Pulmonary artery endothelial cell (primary cell): ENCODE results near the gene ADAM19. TPM values are rescaled to one million over a fixed set of nuclear protein-coding genes. Genes with fewer than 3 reads are reported as not detected.
"Not testable (repeated sequence)": the region's sequence is repeated elsewhere in the genome, so short reads cannot be mapped to it uniquely, and the experiment has no call there.

Source experiments
- DNase-seq: peaks from one replicate; pipeline ENCODE4 v3.0.0-alpha.2; 2011; ENCODE audit warnings: low read depth, low spot score
- total RNA-seq: library from RNA; depleted of rRNA; stranded (reverse); fragments of >200 nt; gene quantifications from 2 replicates; pipeline ENCODE4 v1.2.3, GENCODE V29; 2014

ADAM19 gene
- total RNA-seq, 1 donor from 2014 or later, result 33.2 TPM

GRCh38 chr5:157431544-157432200, 143.9 kb downstream of the ADAM19 start:
- DNase-seq, result peak; percentile 8

DNA sequence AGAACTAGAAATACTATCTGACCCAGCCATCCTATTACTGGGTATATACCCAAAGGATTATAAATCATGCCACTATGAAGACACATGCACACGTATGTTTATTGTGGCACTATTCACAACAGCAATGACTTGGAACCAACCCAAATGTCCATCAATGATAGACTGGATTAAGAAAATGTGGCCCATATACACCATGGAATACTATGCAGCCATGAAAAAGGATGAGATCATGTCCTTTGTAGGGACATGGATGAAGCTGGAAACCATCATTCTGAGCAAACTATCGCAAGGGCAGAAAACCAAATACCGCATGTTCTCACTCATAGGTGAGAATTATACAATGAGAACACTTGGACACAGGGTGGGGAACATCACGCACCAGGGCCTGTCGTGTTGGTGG, 145.7 kb downstream of the ADAM19 start:
- DNase-seq, result not testable (repeated sequence)

Other genes starting within 250 kb of the ADAM19 start
- not detected in 2 replicates for gene NIPAL4, start 115.6 kb downstream of the ADAM19 start, total RNA-seq
- not detected in 2 replicates for gene SOX30, start 76.7 kb upstream of the ADAM19 start, total RNA-seq
- gene C5orf52, start 95.8 kb upstream of the ADAM19 start, total RNA-seq, result not detected in 2 replicates
- gene THG1L, start 155.6 kb upstream of the ADAM19 start, total RNA-seq, result 11.1 and 15.4 TPM in 2 replicates
- 9.9 and 12.1 TPM in 2 replicates for gene LSM11, start 167.9 kb upstream of the ADAM19 start, total RNA-seq